GM23338 (cell line): ENCODE data around the gene HJURP.

Experiments
- CREB1 ChIP-seq: fragments of 250-450 bp; sonication (Bioruptor Pico); IDR thresholded peaks from 2 replicates; pipeline ENCODE4 v1.5.0; 2020; ENCODE audit warnings: low read depth, mild to moderate bottlenecking, moderate library complexity
- CTCF ChIP-seq, 2 experiments: fragments of 200-600 bp in 1 of 2; sonication (generic) in 1 of 2; conservative IDR thresholded peaks; 2 replicates each; pipeline versions ENCODE4 v1.5.1 to v1.6.1; 2016 to 2017; ENCODE audit warnings: antibody characterized with exemption in 2 of 2, low read depth in 2 of 2, mild to moderate bottlenecking in 2 of 2, moderate library complexity in 1 of 2
- ETS1 ChIP-seq: IDR thresholded peaks from 2 replicates; pipeline ENCODE4 v1.6.1; 2016; ENCODE audit warnings: antibody characterized with exemption
- EZH2 ChIP-seq: fragments of 200-600 bp; sonication (generic); IDR thresholded peaks from one replicate; pipeline ENCODE4 v1.8.0; 2017; ENCODE audit warnings: antibody characterized with exemption, mild to moderate bottlenecking, low read depth; ENCODE audit not compliant: unreplicated experiment
- EZH2phosphoT487 ChIP-seq: fragments of 200-600 bp; sonication (generic); IDR thresholded peaks from one replicate; pipeline ENCODE4 v1.8.1; 2018; ENCODE audit warnings: antibody characterized with exemption; ENCODE audit not compliant: unreplicated experiment
- JUNB ChIP-seq: IDR thresholded peaks from one replicate; pipeline ENCODE4 v1.6.1; 2016; ENCODE audit warnings: antibody characterized with exemption; ENCODE audit not compliant: unreplicated experiment
- NANOG ChIP-seq: IDR thresholded peaks from 2 replicates; pipeline ENCODE4 v1.6.1; 2016; ENCODE audit warnings: antibody characterized with exemption, borderline replicate concordance
- POLR2AphosphoS5 ChIP-seq: IDR thresholded peaks from 2 replicates; pipeline ENCODE4 v1.6.1; 2016; ENCODE audit warnings: antibody characterized with exemption, low read depth
- REST ChIP-seq: IDR thresholded peaks from one replicate; pipeline ENCODE4 v1.6.1; 2018; ENCODE audit warnings: antibody characterized with exemption; ENCODE audit not compliant: unreplicated experiment
- STAT1 ChIP-seq: IDR thresholded peaks from one replicate; pipeline ENCODE4 v1.6.1; 2016; ENCODE audit warnings: antibody characterized with exemption; ENCODE audit not compliant: unreplicated experiment
- ZNF114 ChIP-seq: fragments of 250-450 bp; sonication (Bioruptor Pico); IDR thresholded peaks from 2 replicates; pipeline ENCODE4 v1.5.0; 2020; ENCODE audit warnings: mild to moderate bottlenecking, moderate library complexity
- ZNF331 ChIP-seq: fragments of 250-450 bp; sonication (Bioruptor Pico); IDR thresholded peaks from 2 replicates; pipeline ENCODE4 v1.5.0; 2020; ENCODE audit warnings: low read depth, mild to moderate bottlenecking, moderate library complexity
- ZNF462 ChIP-seq: fragments of 250-450 bp; sonication (Bioruptor Pico); IDR thresholded peaks from 2 replicates; pipeline ENCODE4 v1.5.0; 2020; ENCODE audit warnings: mild to moderate bottlenecking, moderate library complexity

GRCh38 chr2:233811732-233812131 is 42.6 kb downstream of the HJURP start:
- no peak for TF ChIP-seq CTCF (conservative IDR thresholded peaks at IDR 0.05; ENCODE audit: low read depth in 2 of 2)
- TF ChIP-seq POLR2AphosphoS5 = no peak
- TF ChIP-seq EZH2 = no peak
- no peak for TF ChIP-seq EZH2phosphoT487
- no peak for TF ChIP-seq JUNB
- TF ChIP-seq REST = no peak
- no peak for TF ChIP-seq STAT1
- TF ChIP-seq CREB1 (CRISPR knock-in tag) = no peak
- no peak for TF ChIP-seq ETS1
- no peak for TF ChIP-seq ZNF331 (CRISPR knock-in tag)
- no peak for TF ChIP-seq NANOG
- TF ChIP-seq ZNF114 (CRISPR knock-in tag) = no peak
- TF ChIP-seq ZNF462 (CRISPR knock-in tag) = no peak
